GM18909 (cell line): ENCODE measurements around the gene WWOX.

ENCODE experiments used
- ATAC-seq: cut with Tn5 transposase; IDR thresholded peaks from one replicate; pipeline ENCODE4 v1.9.1; 2021; ENCODE audit warnings: mild to moderate bottlenecking; ENCODE audit not compliant: unreplicated experiment, poor library complexity

The WWOX gene

GRCh38 chr16:79175286-79176057 lies 1076.0 kb downstream of the WWOX start:
- no peak for ATAC-seq

GRCh38 chr16:79177018-79177417 lies 1077.6 kb downstream of the WWOX start:
- ATAC-seq = no peak

GRCh38 chr16:79181419-79181818 lies 1082.0 kb downstream of the WWOX start:
- ATAC-seq = no peak

- ATAC-seq = no peak
Observed at GRCh38 chr16:79182616-79183015, 1083.2 kb downstream of the WWOX start.

GRCh38 chr16:79183571-79183970 lies 1084.1 kb downstream of the WWOX start:
- ATAC-seq = no peak

GRCh38 chr16:79184464-79185030 lies 1085.1 kb downstream of the WWOX start:
- no peak for ATAC-seq

GRCh38 chr16:79185711-79186110 lies 1086.3 kb downstream of the WWOX start:
- no peak for ATAC-seq

GRCh38 chr16:79186196-79186595 lies 1086.7 kb downstream of the WWOX start:
- ATAC-seq = no peak

GRCh38 chr16:79188115-79188738 lies 1088.8 kb downstream of the WWOX start:
- no peak for ATAC-seq

GRCh38 chr16:79188739-79189122 lies 1089.3 kb downstream of the WWOX start:
- no peak for ATAC-seq

- ATAC-seq = no peak
Observed at GRCh38 chr16:79190542-79190941, 1091.1 kb downstream of the WWOX start.

GRCh38 chr16:79191933-79192332 lies 1092.5 kb downstream of the WWOX start:
- no peak for ATAC-seq

GRCh38 chr16:79192904-79193303 lies 1093.5 kb downstream of the WWOX start:
- no peak for ATAC-seq

GRCh38 chr16:79194291-79194690 lies 1094.8 kb downstream of the WWOX start:
- no peak for ATAC-seq

GRCh38 chr16:79195938-79196337 lies 1096.5 kb downstream of the WWOX start:
- ATAC-seq = no peak

GRCh38 chr16:79201436-79201835 lies 1102.0 kb downstream of the WWOX start:
- no peak for ATAC-seq

GRCh38 chr16:79202977-79203376 lies 1103.5 kb downstream of the WWOX start:
- no peak for ATAC-seq

- ATAC-seq = no peak
Observed at GRCh38 chr16:79204486-79204885, 1105.0 kb downstream of the WWOX start.

GRCh38 chr16:79206889-79207288 lies 1107.4 kb downstream of the WWOX start:
- ATAC-seq = no peak

- ATAC-seq = no peak
Observed at GRCh38 chr16:79209308-79209707, 1109.9 kb downstream of the WWOX start.

- no peak for ATAC-seq
Observed at GRCh38 chr16:79210607-79211006, 1111.2 kb downstream of the WWOX start.

GRCh38 chr16:79211586-79211985 lies 1112.1 kb downstream of the WWOX start:
- ATAC-seq = no peak
